T-helper 2 cell treated with Interferon-gamma antibody and Interleukin-4, amounts not matched to agents 100 ng/mL and 5 ng/mL, for 36 hours (primary cell): ENCODE measurements around the gene SBK1. TPM values are rescaled to one million over a fixed set of nuclear protein-coding genes. Genes with fewer than 3 reads are reported as not detected.
"Not testable (repeated sequence)": the region's sequence is repeated elsewhere in the genome, so short reads cannot be mapped to it uniquely, and the experiment has no call there.

Experiments used
- intact Hi-C: fragments of 100-400 bp; cut with micrococcal nuclease; formaldehyde crosslinking; loops from one replicate; pipeline ENCODE4 v1.15.1; 2023
- total RNA-seq: library from RNA; stranded (reverse); gene quantifications from 2 replicates; pipeline ENCODE4 v1.2.3, GENCODE V29; 2022

SBK1 gene
- total RNA-seq, 1 donor from 2014 or later, result 5.4 TPM

GRCh38 chr16:28326881-28327610, 34.7 kb downstream of the SBK1 start:
- intact Hi-C loops, result no loop called here

GRCh38 chr16:28330232-28330631, 37.9 kb downstream of the SBK1 start:
- intact Hi-C loops, result not testable (repeated sequence)

- intact Hi-C loops, result not testable (repeated sequence)
Measured at GRCh38 chr16:28330981-28331380, 38.7 kb downstream of the SBK1 start.

DNA sequence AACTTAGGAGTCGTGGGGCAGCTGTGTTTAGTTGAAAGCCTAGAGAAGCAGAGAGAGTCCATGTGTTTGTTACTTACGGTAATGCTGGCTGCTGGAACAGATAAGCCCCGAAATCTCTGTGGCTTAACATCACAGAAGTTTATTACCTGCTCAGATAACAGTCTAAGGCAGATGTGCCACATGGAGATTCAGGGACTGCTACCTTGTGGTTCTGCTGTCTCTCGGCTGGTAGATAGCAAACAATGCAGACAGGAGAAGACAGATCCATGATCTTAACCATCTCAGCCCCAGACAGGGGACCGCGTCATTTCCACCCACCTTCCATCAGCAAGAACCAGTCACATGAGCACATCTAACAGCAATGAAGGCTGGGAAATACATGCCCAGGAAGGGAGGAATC, 40.3 kb downstream of the SBK1 start:
- intact Hi-C loops, result not testable (repeated sequence)

- intact Hi-C loops, result not testable (repeated sequence)
Measured at GRCh38 chr16:28335678-28336077, 43.4 kb downstream of the SBK1 start.

GRCh38 chr16:28336940-28337710, 44.8 kb downstream of the SBK1 start:
- intact Hi-C loops, result not testable (repeated sequence)

GRCh38 chr16:28338230-28338629, 45.9 kb downstream of the SBK1 start:
- intact Hi-C loops, result not testable (repeated sequence)

DNA sequence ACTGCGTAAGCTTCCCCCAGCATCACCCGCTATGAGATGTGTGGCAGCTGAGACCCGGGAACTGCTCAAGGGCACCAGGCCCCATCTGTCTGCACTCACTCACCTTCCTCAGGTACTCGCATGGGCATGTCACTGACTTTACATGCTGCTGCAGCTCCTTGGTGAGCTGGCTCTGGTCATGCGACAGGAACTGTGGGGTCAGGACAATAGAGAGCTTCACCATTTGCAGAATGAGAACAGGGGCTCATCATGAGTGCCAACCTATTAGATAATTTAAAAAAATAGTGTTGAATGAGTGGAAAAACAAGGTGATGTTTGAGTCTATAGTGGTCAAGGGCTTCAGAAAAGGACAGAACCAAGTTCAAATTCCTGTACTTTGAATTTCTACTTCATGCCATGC, 70.3 kb downstream of the SBK1 start:
- intact Hi-C loops, result not testable (repeated sequence)

- intact Hi-C loops, result not testable (repeated sequence)
Measured at GRCh38 chr16:28363408-28363807, 71.1 kb downstream of the SBK1 start, which contains the start of gene NPIPB6. TSS of gene NPIPB6 (minus strand) at chr16:28363508. CDS start at chr16:28362822, 686 bp downstream.

DNA sequence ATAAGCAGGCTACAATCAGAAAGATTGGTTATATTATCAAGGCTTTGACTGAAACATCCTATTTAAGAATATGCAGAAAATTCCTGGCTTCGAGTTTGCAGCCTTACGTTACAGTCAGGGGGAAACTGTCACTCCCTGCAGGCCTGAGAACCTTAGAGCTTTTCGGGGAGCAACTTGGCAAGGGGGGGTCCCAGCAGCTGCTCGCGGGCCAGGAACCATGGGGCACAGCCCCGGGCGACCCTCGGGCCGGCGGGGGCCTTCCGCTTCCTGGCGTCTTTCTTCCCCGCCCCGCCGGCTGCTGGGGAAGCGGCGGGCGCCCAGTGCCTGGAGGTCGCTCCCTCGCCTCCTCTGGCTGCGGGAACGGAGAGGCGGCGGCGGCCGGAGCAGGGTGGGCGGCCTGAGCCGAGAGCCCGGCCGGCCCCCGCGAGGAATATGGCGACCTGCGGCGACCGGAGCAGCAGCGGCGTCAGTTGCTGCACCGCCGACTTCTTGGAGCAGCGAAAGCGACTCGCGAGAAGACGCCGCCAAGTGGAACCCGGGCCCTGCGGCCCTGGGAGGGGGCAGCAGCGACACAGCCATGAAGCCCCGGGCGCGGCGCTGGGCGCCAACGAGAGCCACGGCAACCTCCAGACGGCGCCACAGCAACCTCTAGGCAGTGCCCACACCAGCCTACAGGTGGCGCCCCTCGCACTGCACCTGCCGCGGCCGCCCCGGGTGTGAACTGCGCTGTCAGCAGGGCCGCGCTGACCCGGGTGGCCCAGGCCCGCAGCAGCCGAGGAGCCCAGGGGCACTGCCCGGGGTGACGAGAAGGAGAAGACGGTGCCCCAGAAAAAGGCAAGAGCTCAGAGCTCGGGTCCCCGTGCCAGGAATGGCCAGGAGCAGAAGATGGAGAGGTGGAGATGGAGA, 72.2 kb downstream of the SBK1 start:
- intact Hi-C loops, result not testable (repeated sequence)

GRCh38 chr16:28367926-28368325, 75.6 kb downstream of the SBK1 start:
- intact Hi-C loops, result not testable (repeated sequence)

Other genes starting within 250 kb of the SBK1 start
- 0.23 TPM in 1 of 2 replicates, not detected in the other for gene GSG1L, start 228.8 kb upstream of the SBK1 start, total RNA-seq
- gene XPO6, start 80.6 kb upstream of the SBK1 start, total RNA-seq, result 206 and 214 TPM in 2 replicates
- 2.0 and 2.1 TPM in 2 replicates for gene NPIPB6, start 71.0 kb downstream of the SBK1 start, total RNA-seq
- gene EIF3CL, start 111.3 kb downstream of the SBK1 start, total RNA-seq, result 104 and 115 TPM in 2 replicates
- 0.43 and 0.66 TPM in 2 replicates for gene NPIPB7, start 179.8 kb downstream of the SBK1 start, total RNA-seq
- 52.1 and 52.5 TPM in 2 replicates for gene CLN3, start 199.5 kb downstream of the SBK1 start, total RNA-seq
- gene APOBR, start 202.1 kb downstream of the SBK1 start, total RNA-seq, result 23.1 and 24.0 TPM in 2 replicates
- gene IL27, start 214.3 kb downstream of the SBK1 start, total RNA-seq, result not detected in 2 replicates
- gene NUPR1, start 246.4 kb downstream of the SBK1 start, total RNA-seq, result not detected in 2 replicates